RWPE2 (cell line): ENCODE data around the gene AGBL2.

Experiments
- ATAC-seq: fragments of 200-7000 bp; cut with Tn5 transposase; 3 replicates; pipeline ENCODE4 v1.9.1; 2021; ENCODE audit warnings: low read depth
- DNase-seq: peaks from one replicate; pipeline ENCODE4 v3.0.0-alpha.2; 2020; ENCODE audit warnings: low spot score
- H3K27ac ChIP-seq: fragments of 450-650 bp; 2 replicates; pipeline ENCODE4 v1.5.1; 2017; ENCODE audit warnings: mild to moderate bottlenecking; ENCODE audit not compliant: poor library complexity, severe bottlenecking
- H3K27me3 ChIP-seq: fragments of 250-450 bp; sonication (Bioruptor Pico); 2 replicates; pipeline ENCODE4 v1.5.1; 2021; ENCODE audit warnings: mild to moderate bottlenecking, moderate library complexity; ENCODE audit not compliant: insufficient read depth, poor library complexity, severe bottlenecking
- H3K36me3 ChIP-seq: fragments of 250-450 bp; sonication (Bioruptor Pico); 2 replicates; pipeline ENCODE4 v1.5.1; 2020; ENCODE audit warnings: low read depth, mild to moderate bottlenecking, moderate library complexity
- H3K4me1 ChIP-seq: fragments of 250-450 bp; sonication (Bioruptor Pico); 2 replicates; pipeline ENCODE4 v1.5.1; 2021; ENCODE audit warnings: mild to moderate bottlenecking, moderate library complexity; ENCODE audit not compliant: insufficient read depth, poor library complexity, severe bottlenecking
- H3K4me3 ChIP-seq: fragments of 250-450 bp; sonication (Bioruptor Pico); 2 replicates; pipeline ENCODE4 v1.5.1; 2021; ENCODE audit warnings: mild to moderate bottlenecking, moderate library complexity; ENCODE audit not compliant: severe bottlenecking
- H3K9me3 ChIP-seq: fragments of 250-450 bp; sonication (Bioruptor Pico); 2 replicates; pipeline ENCODE4 v1.5.1; 2021; ENCODE audit warnings: mild to moderate bottlenecking, moderate library complexity; ENCODE audit not compliant: severe bottlenecking
- TF ChIP-seq, protein P1 (sequence below): fragments of 450-650 bp; IDR thresholded peaks from one replicate; pipeline ENCODE4 v1.5.1; 2017; ENCODE audit warnings: mild to moderate bottlenecking, moderate library complexity; ENCODE audit not compliant: poor library complexity, severe bottlenecking

AGBL2 gene

GRCh38 chr11:47651818-47652469, 63.2 kb downstream of the AGBL2 start:
- Histone ChIP-seq H3K4me1 (no peaks in the 10 kb centered on the region), H3K4me3 (no peak overlapping the region), H3K27ac (no peak overlapping the region), H3K9me3 (no peaks in the 10 kb centered on the region), H3K36me3 (no peaks in the 10 kb centered on the region), H3K27me3 (no peaks in the 10 kb centered on the region)
- no peak for DNase-seq
- no peak for ATAC-seq
- TF ChIP-seq, protein P1, sequence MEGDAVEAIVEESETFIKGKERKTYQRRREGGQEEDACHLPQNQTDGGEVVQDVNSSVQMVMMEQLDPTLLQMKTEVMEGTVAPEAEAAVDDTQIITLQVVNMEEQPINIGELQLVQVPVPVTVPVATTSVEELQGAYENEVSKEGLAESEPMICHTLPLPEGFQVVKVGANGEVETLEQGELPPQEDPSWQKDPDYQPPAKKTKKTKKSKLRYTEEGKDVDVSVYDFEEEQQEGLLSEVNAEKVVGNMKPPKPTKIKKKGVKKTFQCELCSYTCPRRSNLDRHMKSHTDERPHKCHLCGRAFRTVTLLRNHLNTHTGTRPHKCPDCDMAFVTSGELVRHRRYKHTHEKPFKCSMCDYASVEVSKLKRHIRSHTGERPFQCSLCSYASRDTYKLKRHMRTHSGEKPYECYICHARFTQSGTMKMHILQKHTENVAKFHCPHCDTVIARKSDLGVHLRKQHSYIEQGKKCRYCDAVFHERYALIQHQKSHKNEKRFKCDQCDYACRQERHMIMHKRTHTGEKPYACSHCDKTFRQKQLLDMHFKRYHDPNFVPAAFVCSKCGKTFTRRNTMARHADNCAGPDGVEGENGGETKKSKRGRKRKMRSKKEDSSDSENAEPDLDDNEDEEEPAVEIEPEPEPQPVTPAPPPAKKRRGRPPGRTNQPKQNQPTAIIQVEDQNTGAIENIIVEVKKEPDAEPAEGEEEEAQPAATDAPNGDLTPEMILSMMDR, result no peak

- no peak overlapping the region for H3K27ac ChIP-seq
- H3K36me3 ChIP-seq, result no peaks in the 10 kb centered on the region
- no peaks in the 10 kb centered on the region for H3K27me3 ChIP-seq
- DNase-seq, result no peak
- TF ChIP-seq, protein P1, result no peak
- no peak overlapping the region for H3K4me3 ChIP-seq
- no peaks in the 10 kb centered on the region for H3K9me3 ChIP-seq
- no peak for ATAC-seq
- no peaks in the 10 kb centered on the region for H3K4me1 ChIP-seq
Measured at GRCh38 chr11:47649276-47649675, 65.9 kb downstream of the AGBL2 start.

DNA sequence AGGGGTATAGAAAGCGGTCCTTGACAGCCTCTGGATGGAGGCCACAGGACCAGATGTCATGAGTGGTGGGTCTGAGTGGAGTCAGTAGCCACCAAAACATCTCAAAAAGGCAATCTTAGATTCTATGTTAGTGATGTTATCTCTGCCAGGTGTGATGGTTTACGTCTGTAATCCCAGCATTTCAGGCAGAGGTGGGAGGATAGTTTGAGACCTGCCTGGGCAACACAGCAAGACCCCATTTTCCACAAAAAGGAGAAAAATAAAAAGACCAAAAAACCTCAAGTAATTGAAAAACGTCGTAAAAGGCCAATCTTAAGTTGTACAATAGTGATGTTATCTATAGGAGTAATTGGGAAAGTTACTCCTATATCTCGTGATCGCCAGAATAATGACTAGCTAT, 69.2 kb downstream of the AGBL2 start:
- DNase-seq (no peak), ATAC-seq (no peak)
- Histone ChIP-seq H3K9me3 (no peaks in the 10 kb centered on the region), H3K27me3 (no peaks in the 10 kb centered on the region), H3K4me1 (peaks cover 3% of the 10 kb centered on the region), H3K36me3 (no peaks in the 10 kb centered on the region), H3K27ac (no peak overlapping the region), H3K4me3 (no peak overlapping the region)
- TF ChIP-seq, protein P1, result no peak

GRCh38 chr11:47645500-47645899, 69.7 kb downstream of the AGBL2 start:
- TF ChIP-seq, protein P1, result no peak
- H3K9me3 ChIP-seq, result no peaks in the 10 kb centered on the region
- peaks cover 5% of the 10 kb centered on the region for H3K4me1 ChIP-seq
- no peak overlapping the region for H3K27ac ChIP-seq
- DNase-seq, result no peak
- H3K27me3 ChIP-seq, result no peaks in the 10 kb centered on the region
- no peaks in the 10 kb centered on the region for H3K36me3 ChIP-seq
- ATAC-seq, result no peak
- H3K4me3 ChIP-seq, result no peak overlapping the region

GRCh38 chr11:47642099-47642855, 72.9 kb downstream of the AGBL2 start, which contains the start of gene MTCH2:
TSS of gene MTCH2 (minus strand) at chr11:47642559. CDS start at chr11:47642465, 94 bp downstream.
- peak; percentile 93 for DNase-seq
- H3K27me3 ChIP-seq, result no peaks in the 10 kb centered on the region
- peak within 1 kb of the TSS; percentile 83 for H3K4me3 ChIP-seq
- peak; percentile 87 for ATAC-seq
- no peaks in the 10 kb centered on the region for H3K9me3 ChIP-seq
- TF ChIP-seq, protein P1, result peak; percentile 49
- H3K36me3 ChIP-seq, result peaks cover 28% of the 10 kb centered on the region
- H3K4me1 ChIP-seq, result peaks cover 5% of the 10 kb centered on the region
- peak within 1 kb of the TSS; percentile 43 for H3K27ac ChIP-seq
